Muscle layer of duodenum (tissue), 2 donors: ENCODE results near the gene AKT2.

ENCODE experiments used
- H3K27ac ChIP-seq: one replicate; pipeline ENCODE4 v1.7.0; 2013; ENCODE audit warnings: mild to moderate bottlenecking, low read length
- H3K27me3 ChIP-seq: one replicate; pipeline ENCODE4 v1.7.0; 2013; ENCODE audit warnings: low read depth, mild to moderate bottlenecking, control low read depth, low read length
- H3K36me3 ChIP-seq, 2 donors: one replicate each; pipeline ENCODE4 v1.7.0; 2013; ENCODE audit warnings: low read length in 2 of 2, control low read depth in 1 of 2, mild to moderate bottlenecking in 1 of 2; ENCODE audit not compliant: insufficient read depth in 2 of 2, control insufficient read depth in 1 of 2
- H3K4me1 ChIP-seq, 2 donors: one replicate each; pipeline ENCODE4 v1.7.0; 2013; ENCODE audit warnings: low read length in 2 of 2, mild to moderate bottlenecking in 2 of 2, control low read depth in 1 of 2, moderate library complexity in 1 of 2; ENCODE audit not compliant: insufficient read depth in 2 of 2, control insufficient read depth in 1 of 2
- H3K4me3 ChIP-seq, 2 donors: one replicate each; pipeline ENCODE4 v1.7.0; 2013; ENCODE audit warnings: low read length in 2 of 2, low read depth in 1 of 2, mild to moderate bottlenecking in 1 of 2
- H3K9me3 ChIP-seq, 2 donors: one replicate each; pipeline ENCODE4 v1.7.0; 2013; ENCODE audit warnings: low read length in 2 of 2, control low read depth in 1 of 2, mild to moderate bottlenecking in 1 of 2; ENCODE audit not compliant: control insufficient read depth in 1 of 2
- donor health status: healthy.

AKT2 gene

DNA sequence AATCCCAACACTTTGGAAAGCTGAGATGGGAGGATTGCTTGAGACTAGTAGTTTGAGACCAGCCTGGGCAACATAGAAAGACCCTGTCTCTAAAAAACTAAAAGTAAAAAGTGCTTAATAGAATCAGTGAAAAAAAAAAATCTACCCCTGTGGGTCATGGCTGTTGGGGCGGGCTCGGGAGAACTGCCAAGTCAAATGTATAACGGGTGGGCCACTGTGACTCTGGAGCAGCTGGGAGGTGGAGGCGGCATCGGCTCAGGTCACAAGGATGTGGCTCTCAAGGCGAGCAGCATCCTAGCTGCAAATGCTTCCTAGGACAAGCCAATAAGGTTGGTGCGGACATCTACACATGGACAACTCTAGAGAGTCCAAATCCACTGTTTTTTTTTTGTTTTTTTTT, 32.2 kb upstream of the AKT2 start:
- Histone ChIP-seq H3K4me1 (no peaks in the 10 kb centered on the region), H3K27me3 (no peaks in the 10 kb centered on the region), H3K27ac (no peak overlapping the region), H3K36me3 (peaks cover 16 to 27% of the 10 kb centered on the region in 2 donors), H3K4me3 (no peak overlapping the region), H3K9me3 (no peaks in the 10 kb centered on the region)

DNA sequence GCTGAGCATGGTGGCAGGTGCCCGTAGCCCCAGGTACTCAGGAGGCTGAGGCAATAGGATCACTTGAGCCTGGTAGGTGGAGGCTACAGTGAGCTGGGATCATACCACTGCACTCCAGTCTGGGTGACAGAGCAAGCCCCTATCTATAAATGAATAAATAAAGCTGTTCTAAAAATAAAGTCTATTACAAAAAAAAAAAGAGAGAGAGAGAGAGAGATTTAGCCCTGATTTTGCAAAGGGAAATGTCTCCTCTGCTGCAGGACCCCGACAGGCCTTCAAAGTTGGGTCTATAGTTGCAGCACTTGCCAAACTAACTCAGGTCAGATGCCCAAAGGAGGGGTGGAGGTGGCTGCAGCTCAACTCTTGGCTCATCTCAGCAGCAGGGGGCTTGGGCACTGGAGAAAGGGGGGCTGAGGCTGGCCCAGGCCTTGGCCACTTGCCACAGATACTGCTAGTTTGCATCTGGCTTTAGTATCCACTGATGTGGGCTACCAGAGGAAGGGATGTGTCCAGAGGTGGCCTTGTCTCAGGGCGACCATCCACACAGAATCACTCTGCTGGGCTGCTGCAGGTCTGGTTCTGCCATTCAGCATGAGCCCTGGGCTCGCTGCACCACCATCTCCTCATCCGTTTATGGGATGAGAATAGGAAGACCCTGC, 30.8 kb upstream of the AKT2 start:
- Histone ChIP-seq H3K27ac (no peak overlapping the region), H3K4me1 (no peaks in the 10 kb centered on the region), H3K27me3 (no peaks in the 10 kb centered on the region), H3K4me3 (no peak overlapping the region), H3K9me3 (no peaks in the 10 kb centered on the region), H3K36me3 (peaks cover 6 to 13% of the 10 kb centered on the region in 2 donors)

DNA sequence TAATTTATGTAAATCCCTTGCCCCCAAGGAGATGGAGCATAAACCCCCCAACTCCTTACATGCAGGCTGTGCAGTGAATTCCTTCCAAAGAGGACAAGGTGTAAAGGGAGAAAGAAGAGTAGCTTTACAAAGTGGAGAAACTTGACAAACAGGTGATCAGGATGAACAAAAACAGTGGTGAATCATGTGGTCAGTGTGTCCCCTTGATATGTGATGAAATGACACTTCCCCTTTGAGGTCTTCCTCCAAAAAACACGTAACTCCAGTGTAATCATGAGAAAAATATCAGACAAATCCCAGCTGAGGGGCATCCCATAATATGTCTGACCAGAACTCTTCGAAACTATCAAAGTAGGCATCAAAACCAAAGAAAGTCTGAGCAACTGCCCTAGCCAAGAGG, 29.5 kb upstream of the AKT2 start:
- H3K9me3 ChIP-seq = no peaks in the 10 kb centered on the region
- H3K4me3 ChIP-seq = no peak overlapping the region
- H3K4me1 ChIP-seq = no peaks in the 10 kb centered on the region

DNA sequence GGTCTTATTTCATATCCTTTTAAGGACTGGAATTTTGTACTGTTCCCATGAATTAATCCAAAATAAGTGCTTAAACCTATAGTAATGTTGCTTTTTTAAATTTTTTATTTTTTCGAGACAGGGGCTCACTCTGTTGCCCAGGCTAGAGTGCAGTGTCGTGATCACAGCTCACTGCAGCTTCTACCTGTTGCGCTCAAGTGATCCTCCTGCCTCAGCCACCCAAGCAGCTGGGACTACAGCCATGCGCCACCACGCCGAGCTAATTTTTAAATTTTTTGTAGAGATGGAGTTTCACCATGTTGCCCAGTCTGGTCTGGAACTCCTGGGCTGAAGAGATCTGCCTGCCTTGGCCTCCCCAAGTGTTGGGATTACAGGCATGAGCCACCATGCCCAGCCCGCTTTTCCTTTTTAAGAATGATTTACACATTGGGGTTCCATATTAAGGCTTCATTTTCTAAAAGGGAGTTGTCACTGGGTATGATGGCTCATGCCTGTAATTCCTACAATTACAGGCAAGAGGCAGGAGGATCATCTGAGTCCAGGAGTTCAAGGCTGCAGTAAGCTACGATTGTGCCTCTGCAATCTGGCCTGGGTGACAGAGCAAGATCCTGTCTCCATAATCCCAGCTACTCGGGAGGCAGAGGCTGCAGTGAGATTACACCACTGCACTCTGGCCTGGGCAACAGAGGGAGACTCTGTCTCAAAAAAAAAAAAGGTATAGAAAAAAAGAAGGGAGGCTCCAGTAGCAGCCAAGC, 28.3 kb upstream of the AKT2 start:
- Histone ChIP-seq H3K36me3 (peaks cover 0 to 3% of the 10 kb centered on the region in 2 donors), H3K9me3 (no peaks in the 10 kb centered on the region), H3K27ac (no peak overlapping the region), H3K4me3 (no peak overlapping the region), H3K4me1 (no peaks in the 10 kb centered on the region), H3K27me3 (no peaks in the 10 kb centered on the region)

More for the DNA sequence above, 29.5 kb upstream of the AKT2 start:
- Histone ChIP-seq H3K27me3 (no peaks in the 10 kb centered on the region), H3K27ac (no peak overlapping the region), H3K36me3 (peaks cover 0 to 7% of the 10 kb centered on the region in 2 donors)

DNA sequence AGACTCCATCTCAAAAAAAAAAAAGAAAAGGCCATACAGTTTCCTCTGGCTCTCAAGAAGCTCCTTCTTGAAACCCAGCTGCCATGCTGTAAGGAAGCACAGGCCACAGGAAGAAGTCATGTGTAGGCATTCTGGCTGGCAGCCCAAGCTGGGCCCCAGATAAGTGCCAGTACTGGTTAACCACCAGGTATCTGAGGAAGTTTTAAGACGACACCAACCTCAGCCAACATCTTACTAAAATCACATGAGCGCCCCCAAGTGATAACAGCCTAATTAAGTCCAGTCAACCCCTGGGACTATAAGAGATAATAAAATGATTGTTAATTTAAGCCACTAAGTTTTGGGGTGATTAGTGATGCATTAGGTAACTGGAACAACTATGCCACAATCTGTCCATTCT, 27.4 kb upstream of the AKT2 start:
- H3K4me3 ChIP-seq = no peak overlapping the region
- H3K9me3 ChIP-seq = no peaks in the 10 kb centered on the region

DNA sequence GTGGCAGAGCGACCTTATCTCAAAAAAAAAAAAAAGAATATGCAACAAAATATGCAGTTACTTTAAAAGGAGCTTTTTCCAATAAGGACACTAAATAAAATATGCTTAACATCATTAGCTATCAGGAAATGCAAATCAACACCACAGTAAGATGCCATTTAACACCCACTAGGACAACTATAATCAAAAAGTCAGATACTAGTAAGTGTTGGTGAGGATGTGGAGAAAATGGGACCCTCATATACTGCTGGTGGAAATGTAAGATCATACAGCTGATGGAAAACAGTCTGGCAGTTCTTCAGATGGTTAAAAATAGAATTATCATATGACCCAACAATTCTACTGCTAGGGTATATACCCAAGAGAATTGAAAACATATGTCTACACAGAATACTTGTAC, 24.5 kb upstream of the AKT2 start:
- no peaks in the 10 kb centered on the region for H3K4me1 ChIP-seq
- no peaks in the 10 kb centered on the region for H3K9me3 ChIP-seq
- no peak overlapping the region for H3K27ac ChIP-seq
- no peaks in the 10 kb centered on the region for H3K36me3 ChIP-seq
- H3K4me3 ChIP-seq = no peak overlapping the region
- H3K27me3 ChIP-seq = no peaks in the 10 kb centered on the region

More for the DNA sequence above, 27.4 kb upstream of the AKT2 start:
- no peaks in the 10 kb centered on the region for H3K36me3 ChIP-seq
- H3K27ac ChIP-seq = no peak overlapping the region
- H3K4me1 ChIP-seq = no peaks in the 10 kb centered on the region
- H3K27me3 ChIP-seq = no peaks in the 10 kb centered on the region

DNA sequence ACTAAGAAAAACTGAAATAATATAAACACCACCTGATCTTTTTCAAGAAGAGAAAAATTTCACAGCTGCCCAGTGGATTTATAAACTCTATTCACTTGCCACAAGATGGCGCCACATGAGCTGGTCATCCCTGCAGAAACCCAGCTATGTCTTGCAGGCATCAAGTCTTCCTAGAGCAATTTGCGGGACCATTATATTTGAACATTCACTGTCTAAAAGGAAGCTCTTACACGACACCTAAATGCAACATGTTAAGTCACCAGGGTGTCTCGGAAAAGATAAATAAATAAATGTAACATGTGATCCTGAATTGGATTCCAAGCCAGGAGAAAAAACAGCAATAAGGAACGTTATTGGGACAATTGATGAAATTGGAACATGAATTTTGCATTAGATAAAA, 20.3 kb upstream of the AKT2 start:
- Histone ChIP-seq H3K9me3 (no peaks in the 10 kb centered on the region), H3K27ac (no peak overlapping the region), H3K36me3 (no peaks in the 10 kb centered on the region), H3K27me3 (no peaks in the 10 kb centered on the region), H3K4me3 (no peak overlapping the region), H3K4me1 (no peaks in the 10 kb centered on the region)

DNA sequence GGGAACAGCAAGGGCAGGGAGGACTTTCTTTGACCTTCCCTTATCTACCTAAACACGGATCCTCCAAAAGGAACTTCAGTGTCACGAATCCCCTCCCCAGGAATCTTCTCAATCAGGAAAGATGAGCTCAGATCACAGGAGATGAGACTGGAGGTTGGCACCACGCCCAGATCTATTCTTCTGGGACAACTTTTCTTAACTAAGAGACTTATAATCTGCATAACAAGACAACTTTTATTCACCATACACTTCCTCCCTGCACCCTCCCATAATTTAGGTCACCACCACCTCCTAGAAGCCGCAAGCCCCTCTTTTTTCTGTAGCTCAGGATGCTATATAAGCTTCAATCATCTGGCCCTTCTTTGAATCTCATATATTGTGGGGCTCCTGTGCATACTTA, 19.2 kb upstream of the AKT2 start:
- no peaks in the 10 kb centered on the region for H3K9me3 ChIP-seq
- H3K4me3 ChIP-seq = no peak overlapping the region
- H3K27me3 ChIP-seq = no peaks in the 10 kb centered on the region
- H3K36me3 ChIP-seq = no peaks in the 10 kb centered on the region
- no peak overlapping the region for H3K27ac ChIP-seq
- H3K4me1 ChIP-seq = no peaks in the 10 kb centered on the region

DNA sequence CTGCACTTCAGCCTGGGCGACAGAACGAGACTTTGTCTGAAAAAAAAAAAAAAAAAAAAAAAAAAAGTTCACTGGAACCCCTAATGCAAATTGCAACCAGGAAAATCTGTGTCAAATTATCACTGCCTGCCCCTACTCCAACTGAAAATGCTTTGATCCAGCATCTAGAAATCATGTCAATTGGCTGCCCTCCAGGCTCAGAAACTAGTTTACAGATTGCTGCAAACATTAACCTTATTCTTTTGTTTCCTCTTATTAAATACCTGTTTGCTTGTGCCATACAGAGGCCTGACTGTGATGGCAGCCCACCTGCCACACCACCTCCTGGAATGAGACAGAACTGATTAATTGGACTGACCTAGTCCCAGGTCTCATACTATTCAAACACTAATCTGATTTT, 18.6 kb upstream of the AKT2 start:
- H3K9me3 ChIP-seq = no peaks in the 10 kb centered on the region
- H3K4me3 ChIP-seq = no peak overlapping the region
- no peaks in the 10 kb centered on the region for H3K27me3 ChIP-seq
- no peak overlapping the region for H3K27ac ChIP-seq
- no peaks in the 10 kb centered on the region for H3K4me1 ChIP-seq
- no peaks in the 10 kb centered on the region for H3K36me3 ChIP-seq

DNA sequence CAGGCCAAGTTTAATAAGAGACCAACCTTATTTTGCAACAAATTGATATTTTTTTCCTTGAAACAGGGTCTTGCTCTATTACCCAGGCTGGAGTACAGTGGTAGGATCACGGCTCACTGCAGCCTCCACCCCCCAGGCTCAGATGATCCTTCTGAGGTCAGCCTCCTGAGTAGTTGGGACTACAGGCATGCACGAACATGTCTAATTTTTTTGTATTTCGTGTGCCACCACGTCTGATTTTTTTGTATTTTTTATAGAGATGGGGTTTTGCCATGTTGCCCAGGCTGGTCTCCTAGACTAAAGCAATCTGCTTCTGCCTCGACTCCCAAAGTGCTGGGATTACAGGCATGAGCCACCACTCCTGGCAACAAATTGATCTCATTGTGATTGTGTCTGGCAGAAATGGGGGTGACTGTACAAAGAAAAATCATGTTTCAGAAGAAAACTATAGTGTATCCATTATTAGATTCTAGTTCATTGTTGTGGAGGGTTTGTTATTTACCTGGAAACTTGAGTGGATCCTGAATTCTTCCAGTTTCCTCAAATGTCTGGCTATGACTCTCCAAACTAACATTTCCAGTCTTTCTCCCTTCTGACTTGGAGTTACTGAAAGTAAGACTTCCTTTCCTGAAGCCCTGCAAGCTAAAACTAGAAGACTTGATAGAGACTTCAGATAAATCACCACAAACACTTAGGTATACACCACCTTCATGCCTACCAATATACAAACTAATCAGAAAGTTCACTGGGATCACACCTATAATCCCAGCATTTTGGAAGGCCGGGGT, 17.3 kb upstream of the AKT2 start:
- Histone ChIP-seq H3K4me3 (no peak overlapping the region), H3K4me1 (no peaks in the 10 kb centered on the region), H3K27me3 (no peaks in the 10 kb centered on the region), H3K36me3 (no peaks in the 10 kb centered on the region), H3K27ac (no peak overlapping the region), H3K9me3 (no peaks in the 10 kb centered on the region)

DNA sequence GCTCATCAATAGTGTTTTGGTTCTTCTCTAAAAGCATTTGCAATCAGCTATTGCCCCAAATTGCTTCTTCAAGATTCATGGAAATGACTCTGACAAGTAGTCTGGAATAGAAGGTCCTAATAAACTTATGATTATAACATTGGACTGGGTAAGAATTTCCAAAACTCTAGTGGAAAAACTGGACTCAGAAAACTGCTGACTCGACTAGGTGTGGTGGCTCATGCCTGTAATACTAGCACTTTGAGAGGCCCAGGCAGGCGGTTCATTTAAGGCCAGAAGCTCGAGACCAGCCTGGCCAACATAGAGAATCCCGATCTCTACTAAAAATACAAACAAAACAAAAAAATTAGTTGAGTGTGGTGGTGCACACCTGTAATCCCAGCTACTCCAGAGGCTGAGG, 15.5 kb upstream of the AKT2 start:
- Histone ChIP-seq H3K36me3 (no peaks in the 10 kb centered on the region), H3K4me1 (no peaks in the 10 kb centered on the region), H3K27ac (no peak overlapping the region), H3K4me3 (no peak overlapping the region), H3K27me3 (no peaks in the 10 kb centered on the region), H3K9me3 (no peaks in the 10 kb centered on the region)
